Fibroblast of mammary gland (primary cell): ENCODE data around the gene FLOT2.
"Not testable (repeated sequence)": the region's sequence is repeated elsewhere in the genome, so short reads cannot be mapped to it uniquely, and the experiment has no call there.

Source experiments
- DNase-seq: peaks from one replicate; pipeline ENCODE4 v3.0.0-alpha.2; 2010; ENCODE audit warnings: low read depth
- H3K4me3 ChIP-seq: 2 replicates; pipeline ENCODE4 v1.5.1; 2011; ENCODE audit warnings: low read depth, mild to moderate bottlenecking, low read length, moderate library complexity; ENCODE audit not compliant: control insufficient read depth
- TF ChIP-seq, protein P1 (sequence below): conservative IDR thresholded peaks from 2 replicates; pipeline ENCODE4 v1.5.1; 2011; ENCODE audit warnings: low read depth, low read length, inconsistent platforms; ENCODE audit not compliant: control insufficient read depth, insufficient read depth

Gene FLOT2

DNA sequence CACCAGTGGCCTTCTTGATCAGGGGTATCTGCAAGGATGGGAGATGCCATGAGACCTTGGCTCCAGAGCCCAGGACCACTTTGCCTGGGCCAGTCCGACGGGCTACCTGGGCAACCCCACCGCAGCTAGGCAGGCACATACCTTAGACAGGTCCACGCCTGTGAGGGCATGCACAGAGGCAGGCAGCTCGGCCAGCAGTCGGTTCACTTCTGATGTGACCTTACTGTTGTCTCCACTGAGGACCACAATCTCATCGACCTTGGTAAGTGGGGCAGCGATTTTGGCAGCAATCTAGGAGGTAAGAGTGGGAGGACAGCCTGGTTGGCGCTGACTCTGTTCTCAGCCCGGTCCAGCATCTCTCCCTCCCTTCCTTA, 17.0 kb downstream of the FLOT2 start:
- no peak overlapping the region for H3K4me3 ChIP-seq
- TF ChIP-seq, protein P1, sequence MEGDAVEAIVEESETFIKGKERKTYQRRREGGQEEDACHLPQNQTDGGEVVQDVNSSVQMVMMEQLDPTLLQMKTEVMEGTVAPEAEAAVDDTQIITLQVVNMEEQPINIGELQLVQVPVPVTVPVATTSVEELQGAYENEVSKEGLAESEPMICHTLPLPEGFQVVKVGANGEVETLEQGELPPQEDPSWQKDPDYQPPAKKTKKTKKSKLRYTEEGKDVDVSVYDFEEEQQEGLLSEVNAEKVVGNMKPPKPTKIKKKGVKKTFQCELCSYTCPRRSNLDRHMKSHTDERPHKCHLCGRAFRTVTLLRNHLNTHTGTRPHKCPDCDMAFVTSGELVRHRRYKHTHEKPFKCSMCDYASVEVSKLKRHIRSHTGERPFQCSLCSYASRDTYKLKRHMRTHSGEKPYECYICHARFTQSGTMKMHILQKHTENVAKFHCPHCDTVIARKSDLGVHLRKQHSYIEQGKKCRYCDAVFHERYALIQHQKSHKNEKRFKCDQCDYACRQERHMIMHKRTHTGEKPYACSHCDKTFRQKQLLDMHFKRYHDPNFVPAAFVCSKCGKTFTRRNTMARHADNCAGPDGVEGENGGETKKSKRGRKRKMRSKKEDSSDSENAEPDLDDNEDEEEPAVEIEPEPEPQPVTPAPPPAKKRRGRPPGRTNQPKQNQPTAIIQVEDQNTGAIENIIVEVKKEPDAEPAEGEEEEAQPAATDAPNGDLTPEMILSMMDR: no peak
- no peak for DNase-seq

DNA sequence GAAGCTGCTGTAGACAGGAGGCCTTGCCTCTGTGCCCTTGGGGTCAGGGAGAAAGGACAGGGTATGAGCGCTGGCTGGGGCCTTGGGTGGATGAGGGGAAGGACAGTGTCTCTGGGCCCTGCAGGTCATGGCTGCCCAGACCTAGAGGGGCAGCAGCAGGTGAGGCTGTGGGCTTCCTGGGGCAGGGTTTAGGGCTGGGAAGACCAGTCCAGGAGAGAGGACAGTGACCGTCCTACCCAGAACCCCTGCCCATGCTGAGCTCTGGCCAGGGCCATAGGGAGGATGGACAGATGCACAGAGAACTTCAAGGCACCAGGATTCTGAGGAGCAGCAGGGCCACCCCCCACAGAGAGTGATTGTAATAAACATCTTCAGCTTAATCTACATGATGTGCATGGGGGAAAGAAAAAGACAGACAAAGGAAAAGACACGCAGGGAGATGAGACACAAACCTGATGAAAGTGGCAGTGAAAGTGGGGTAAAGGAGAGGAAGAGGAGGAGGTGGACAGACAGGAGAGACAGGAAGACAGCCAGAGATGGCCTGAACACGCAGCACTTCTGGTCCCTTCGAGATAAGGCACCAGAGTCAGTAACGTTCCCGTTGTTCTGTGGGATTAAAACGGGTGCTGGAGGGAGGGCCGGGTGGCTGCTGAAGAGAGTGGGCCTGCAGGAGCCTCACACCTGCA, 17.5 kb downstream of the FLOT2 start:
- DNase-seq: no peak
- H3K4me3 ChIP-seq: no peak overlapping the region
- TF ChIP-seq, protein P1: no peak

DNA sequence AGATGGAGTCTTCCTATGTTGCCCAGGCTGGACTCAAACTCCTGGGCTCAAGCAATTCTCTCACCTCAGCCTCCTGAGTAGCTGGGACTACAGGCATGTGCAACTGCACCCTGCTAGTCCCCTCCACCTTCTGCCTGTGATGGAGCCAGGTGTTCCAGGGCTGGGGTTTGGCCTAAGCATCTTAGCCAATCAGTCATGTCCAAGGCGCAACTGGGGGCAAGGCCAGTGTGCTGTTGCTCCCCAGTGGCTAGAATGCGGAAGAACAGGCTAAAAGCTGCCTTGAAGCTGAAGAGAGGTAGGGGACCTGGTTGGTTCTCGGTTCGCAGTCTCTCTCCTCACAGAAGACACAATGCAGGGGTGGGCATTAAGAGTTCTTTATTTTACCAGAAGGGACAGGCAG, 18.6 kb downstream of the FLOT2 start:
- H3K4me3 ChIP-seq: no peak overlapping the region
- DNase-seq: peak; percentile 33
- TF ChIP-seq, protein P1: peak; percentile 45

DNA sequence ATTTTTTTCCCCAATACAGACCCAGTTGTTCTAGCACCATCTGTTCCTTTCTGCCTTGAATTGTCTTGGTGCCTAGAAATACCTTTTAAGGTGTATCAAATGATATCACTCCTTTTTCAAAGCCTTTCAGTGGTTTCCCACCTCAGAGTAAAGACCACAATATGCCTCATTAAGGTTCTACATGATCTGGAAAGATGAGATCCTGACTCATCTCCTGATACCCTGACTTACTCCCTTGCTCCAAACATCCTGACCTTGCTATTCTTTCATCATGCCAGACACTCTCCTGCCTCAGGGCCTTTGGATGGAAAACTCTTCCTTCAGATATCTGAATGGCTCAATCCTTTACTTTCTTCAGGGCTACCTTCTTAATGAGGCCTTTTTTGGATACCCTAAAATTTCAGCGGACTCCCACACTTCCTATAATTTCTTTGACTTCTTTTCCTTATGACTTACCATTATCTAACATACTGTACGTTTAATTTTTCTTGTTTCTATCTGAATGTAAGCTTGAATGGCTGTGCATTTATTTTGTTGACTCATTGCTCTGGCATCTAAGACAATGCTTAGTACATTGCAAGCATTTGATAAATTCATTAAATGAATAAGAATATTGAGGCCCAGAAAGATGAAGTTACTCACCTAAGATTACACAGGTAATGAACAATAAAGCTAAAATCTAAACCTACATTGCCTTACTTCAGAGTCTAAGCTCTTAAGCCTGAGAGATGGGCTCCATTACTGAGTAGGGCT, 19.2 kb downstream of the FLOT2 start:
- TF ChIP-seq, protein P1: no peak
- no peak overlapping the region for H3K4me3 ChIP-seq
- DNase-seq: no peak

DNA sequence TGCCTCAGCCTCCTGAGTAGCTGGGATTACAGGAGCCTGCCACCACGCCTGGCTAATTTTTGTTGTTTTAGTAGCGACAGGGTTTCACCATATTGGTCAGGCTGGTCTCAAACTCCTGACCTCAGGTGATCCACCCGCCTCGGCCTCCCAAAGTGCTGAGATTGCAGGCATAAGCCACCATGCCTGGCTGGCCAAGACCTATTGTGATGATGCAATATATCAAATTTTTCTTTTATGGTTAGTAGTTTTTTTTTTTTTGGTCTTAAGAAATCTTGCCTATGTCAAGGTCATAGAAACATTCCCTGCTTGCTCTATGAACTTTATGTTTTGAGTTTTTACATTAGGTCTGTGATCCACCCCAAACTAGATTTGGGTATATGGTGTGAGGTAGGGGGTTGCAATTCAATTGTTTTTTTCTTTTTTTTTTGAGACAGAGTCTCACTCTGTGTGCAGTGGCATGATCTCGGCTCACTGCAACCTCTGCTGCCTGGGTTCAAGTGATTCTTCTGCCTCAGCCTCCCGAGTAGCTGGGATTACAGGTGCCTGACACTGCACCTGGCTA, 20.3 kb downstream of the FLOT2 start:
- H3K4me3 ChIP-seq, DNase-seq: not testable (repeated sequence)

DNA sequence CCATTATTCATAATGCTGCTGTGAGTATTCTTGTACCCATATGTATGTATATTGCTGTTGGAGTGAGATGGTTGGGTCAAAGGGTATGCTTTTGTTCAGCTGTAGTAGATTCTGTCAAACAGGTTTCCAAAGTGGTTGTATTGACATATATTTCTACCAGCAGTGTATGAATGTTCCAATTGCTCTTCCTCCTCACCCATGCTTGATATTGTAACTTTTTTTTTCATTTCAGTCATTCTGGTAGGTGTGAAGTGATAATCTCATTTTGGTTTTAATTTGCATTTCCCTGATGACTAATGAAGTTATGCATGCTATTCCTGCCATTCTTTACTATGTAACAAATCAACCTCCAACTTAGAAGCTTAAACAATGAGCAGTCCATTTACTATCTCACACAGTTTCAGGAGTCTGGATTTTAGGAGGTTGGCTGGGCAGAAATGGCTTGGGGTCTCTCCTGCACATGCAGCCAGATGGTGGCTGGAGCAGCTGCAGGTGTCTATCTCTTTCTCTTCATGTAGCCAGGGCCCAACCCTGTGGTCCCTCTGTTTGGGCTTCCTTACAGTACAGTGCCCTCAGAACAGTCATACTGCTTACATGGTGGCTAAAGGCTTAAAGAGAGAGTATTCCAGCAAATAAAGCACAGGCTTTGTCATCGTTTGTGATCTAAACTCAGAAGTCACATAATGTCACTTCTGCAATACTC, 21.5 kb downstream of the FLOT2 start:
- DNase-seq: no peak
- no peak overlapping the region for H3K4me3 ChIP-seq
- TF ChIP-seq, protein P1: no peak

DNA sequence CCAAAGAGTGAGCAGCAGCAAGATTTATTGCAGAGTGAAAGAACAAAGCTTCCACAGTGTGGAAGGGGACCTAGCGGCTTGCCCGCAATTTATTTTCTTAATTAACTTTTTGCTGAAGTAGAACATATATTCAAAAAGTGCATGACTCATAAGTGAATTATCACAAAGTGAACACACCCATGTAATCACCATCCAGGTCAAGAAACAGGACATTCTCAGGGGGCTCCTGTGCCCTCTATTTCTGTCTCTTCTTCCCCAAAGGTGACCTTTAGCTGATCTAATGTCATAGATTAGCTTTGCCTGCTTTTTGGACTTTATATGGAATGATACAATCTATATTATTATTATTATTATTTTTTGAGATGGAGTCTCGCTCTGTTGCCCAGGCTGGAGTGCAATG, 22.8 kb downstream of the FLOT2 start:
- H3K4me3 ChIP-seq: no peak overlapping the region
- DNase-seq: no peak
- TF ChIP-seq, protein P1: no peak
